HG02852 (cell line): ENCODE results near the gene PRKCI.
"Not testable (repeated sequence)": the region's sequence is repeated elsewhere in the genome, so short reads cannot be mapped to it uniquely, and the experiment has no call there.

ENCODE experiments used
- ATAC-seq: cut with Tn5 transposase; IDR thresholded peaks from one replicate; pipeline ENCODE4 v1.9.1; 2021; ENCODE audit warnings: mild to moderate bottlenecking, moderate library complexity; ENCODE audit not compliant: unreplicated experiment

The PRKCI gene

DNA sequence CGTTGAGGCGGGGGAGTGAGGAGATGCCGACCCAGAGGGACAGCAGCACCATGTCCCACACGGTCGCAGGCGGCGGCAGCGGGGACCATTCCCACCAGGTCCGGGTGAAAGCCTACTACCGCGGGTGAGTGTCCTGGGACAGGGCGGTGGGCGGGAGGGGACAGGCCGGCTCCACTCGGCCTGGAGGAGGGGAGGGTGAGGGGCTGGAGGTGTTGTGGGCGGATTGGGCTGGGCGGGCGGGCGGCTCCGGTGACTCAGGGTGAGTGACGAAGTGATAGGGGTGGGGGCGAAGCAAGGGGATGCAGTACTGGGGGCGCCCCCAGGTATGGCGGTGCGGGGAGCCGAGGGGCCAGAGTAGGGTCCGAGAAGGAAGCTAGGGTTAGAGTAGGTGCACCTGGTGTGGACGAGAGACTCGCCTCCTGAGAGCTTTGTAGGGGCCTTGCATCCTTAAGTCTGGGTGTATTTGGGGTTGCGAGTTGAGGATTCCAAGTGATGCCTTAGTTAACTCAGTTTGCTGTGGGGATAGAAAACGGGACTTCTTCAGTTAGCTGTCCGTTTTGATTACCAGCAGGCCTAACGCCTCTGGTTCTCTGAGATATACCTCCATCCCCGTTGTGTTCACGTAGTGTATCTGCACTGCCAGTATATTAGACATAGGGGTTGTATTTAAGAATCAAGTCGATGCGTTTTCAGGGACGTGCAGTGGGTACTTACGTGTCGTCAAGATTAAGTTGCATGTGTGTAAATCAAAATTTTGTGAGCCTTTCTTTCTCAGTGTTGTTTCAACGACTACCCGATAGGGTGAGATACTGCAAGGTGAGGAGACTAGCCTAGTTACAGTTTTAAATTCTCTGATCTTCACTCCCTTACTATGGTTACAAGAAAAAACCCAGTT, 670 bp downstream of the PRKCI start:
- ATAC-seq = peak; percentile 36

DNA sequence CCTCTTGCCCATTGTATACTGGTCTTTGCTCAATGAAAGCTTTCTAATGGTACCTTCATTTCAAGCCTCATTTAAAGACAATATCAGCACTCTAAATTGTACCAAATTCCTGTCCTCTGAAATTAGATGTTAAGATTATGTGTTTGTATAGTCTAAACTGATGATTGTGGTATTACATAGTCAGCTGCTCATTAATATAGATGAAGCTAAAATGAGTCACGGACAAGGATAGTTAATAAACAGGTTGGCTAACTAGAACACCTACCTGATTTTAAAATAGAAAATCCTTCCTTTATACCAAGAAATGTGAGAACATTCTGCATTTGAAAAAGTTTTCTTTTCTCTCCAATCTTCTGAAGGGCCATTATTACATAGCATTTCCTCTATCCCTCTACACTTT, 2.9 kb downstream of the PRKCI start:
- ATAC-seq = no peak

DNA sequence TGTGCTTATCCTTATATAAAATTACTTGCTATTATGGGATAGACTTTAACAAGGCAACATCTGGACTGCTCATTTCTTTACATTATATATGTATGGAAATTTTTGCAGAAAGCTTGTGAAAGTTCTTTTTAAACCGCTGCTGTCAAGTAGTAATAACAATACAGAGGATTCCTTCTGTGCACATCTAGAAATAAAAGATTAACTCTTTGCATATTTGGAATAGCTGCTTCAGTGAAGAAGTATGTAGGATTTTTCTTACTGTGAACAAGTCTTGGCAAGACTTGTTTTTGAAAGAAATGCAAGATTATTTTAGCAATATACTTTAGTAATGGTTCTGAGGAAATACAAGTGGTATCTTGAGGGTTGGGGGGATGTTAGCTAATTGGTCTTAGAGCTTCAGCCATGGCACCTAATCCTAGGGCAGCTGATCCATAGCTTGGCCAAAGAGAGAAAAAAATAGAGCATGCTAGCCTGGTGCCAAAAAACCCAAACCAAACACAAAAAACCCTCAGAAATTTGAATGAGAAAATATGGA, 4.3 kb downstream of the PRKCI start:
- no peak for ATAC-seq

- ATAC-seq = no peak
These were observed 6.0 kb downstream of the PRKCI start for GRCh38 chr3:170228093-170228766.

- ATAC-seq = no peak
These were observed 10.0 kb downstream of the PRKCI start for GRCh38 chr3:170232266-170232665.

DNA sequence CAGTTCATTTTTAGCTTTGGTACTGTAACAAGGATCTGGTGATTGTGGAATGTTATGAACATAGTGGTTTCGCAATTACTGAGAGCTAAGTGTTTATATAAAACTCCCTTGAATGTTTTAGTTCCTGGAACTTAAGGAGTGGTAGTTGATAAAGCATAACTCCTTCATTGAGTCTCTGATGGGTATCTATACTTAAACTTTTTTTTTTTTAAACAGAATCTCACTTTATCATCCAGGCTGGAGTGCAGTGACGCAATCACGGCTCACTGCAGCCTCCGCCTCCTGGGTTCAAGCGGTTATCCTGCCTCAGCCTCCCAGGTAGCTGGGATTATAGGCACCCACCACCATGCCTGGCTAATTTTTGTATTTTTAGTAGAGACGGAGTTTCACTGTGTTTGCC, 11.3 kb downstream of the PRKCI start:
- ATAC-seq = no peak

DNA sequence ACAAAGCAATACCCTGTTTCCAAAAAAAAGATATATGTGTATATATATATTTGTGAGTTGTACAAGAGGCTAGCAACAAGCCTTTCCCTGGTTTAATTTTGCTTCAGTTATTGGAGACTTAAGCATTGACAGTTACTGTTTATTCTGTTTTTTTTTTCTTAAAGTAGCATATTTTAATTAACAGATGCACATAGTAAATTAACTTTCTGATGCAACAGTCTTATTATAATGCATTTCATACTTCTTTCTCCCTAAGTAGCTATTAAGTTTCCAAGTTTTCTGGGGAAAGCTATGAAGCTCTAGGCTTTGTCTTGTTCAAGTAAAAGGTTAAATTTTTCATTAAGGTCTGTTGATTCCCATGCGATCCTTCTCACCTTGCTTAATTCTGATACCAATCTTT, 17.9 kb downstream of the PRKCI start:
- ATAC-seq = no peak

DNA sequence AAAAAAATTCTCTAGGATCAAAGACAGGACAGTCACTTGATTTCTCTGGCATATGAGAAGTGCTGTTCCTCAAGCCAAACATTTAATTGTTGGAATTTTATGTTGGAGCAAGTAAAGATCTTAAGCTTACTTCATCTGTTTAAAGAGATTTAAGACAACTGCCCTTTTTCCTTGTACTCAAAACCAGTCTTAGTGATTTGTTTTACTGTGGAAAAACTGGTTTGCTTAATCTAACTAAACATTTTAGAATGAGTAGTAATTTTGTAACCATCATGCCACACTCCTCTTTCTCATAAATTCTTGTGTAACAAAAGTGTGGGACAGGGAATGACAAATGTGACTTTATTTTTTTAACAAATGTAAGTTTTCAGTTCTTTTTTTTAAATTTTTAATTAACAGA, 18.4 kb downstream of the PRKCI start:
- no peak for ATAC-seq

- no peak for ATAC-seq
These were observed 22.4 kb downstream of the PRKCI start for GRCh38 chr3:170244576-170244975.

- ATAC-seq = peak; percentile 20
These were observed 25.7 kb downstream of the PRKCI start for GRCh38 chr3:170247875-170248274.

- no peak for ATAC-seq
These were observed 34.4 kb downstream of the PRKCI start for GRCh38 chr3:170256597-170256996.

DNA sequence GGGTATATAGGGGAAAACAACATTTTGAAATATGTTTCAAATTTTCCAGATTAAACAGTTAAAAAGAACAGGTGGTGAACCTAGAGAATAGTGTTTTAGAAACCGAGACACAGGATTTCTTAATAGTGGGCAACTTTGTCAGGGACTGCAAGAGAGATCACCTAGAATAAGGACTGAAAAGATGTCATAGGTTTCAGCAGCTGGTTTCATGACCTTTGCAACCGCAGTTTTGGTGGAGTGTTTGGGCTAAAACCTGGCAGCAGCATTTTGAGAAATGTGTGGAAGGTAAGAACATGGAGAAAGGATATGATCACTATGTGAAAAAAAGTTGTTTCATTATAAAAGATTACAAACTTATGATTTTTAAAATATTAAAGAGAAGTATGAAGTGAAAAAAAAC, 34.9 kb downstream of the PRKCI start:
- ATAC-seq = peak; percentile 61

DNA sequence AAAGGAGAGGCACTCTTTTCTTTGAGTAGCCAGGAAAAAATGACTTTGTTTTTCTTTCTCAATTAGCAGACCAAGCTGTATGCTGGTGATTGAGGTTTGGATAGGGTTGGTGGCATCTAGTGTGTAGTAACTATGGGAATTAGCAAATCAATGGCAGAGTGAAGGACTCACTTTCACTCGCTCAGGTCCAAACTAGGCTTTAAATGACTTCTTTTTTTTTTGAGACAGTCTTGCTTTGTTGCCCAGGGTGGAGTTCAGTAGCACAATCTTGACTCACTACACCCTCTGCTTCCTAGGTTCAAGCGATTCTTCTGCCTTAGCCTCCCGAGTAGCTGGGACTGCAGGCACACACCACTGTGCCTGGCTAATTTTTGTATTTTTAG, 35.9 kb downstream of the PRKCI start:
- peak; percentile 15 for ATAC-seq

GRCh38 chr3:170259907-170260306, 37.7 kb downstream of the PRKCI start:
- no peak for ATAC-seq

GRCh38 chr3:170267793-170268192, 45.6 kb downstream of the PRKCI start:
- ATAC-seq = no peak

GRCh38 chr3:170269673-170270254, 47.5 kb downstream of the PRKCI start:
- ATAC-seq = not testable (repeated sequence)

DNA sequence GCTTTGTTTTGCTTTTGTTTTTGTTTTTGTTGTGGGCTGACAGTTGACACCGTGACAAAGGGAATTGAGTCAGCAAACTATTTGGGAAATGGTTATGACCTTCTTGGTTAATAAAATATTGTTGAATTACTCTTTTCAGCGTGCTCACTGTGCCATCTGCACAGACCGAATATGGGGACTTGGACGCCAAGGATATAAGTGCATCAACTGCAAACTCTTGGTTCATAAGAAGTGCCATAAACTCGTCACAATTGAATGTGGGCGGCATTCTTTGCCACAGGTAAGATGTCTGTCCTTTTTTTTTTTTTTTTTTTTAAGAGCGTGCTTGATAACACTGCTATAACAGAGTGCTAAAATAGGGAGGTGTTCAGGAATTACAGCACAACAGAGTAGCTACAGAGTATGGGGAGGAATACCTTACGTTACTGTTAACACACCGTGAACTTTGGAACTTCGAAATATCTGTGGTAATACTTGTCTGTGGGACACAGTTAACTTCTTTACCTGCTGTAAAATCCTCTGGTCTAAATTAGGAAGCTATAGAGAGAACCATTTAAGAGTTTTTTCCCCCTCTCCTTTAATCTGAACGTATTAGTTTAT, 48.2 kb downstream of the PRKCI start:
- ATAC-seq = no peak

DNA sequence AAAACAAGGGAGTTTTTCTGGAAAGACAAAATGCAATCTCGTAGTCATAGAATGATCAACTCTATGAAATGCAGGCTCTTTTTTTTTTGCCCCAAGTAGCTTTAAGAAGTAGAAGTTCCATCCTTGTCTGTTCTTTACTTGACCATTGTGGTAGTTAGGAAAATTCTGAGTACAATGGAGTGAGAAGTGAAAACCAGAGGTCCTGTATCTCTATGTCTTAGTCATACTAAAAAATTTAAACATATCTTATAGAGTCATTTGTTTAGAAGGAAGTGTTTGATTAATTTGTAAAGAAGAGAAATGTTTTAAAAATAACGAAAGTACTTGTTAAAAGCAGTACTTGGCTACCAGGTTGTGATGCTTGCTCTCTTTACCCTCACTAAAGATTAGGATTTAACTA, 52.4 kb downstream of the PRKCI start:
- peak; percentile 47 for ATAC-seq

- no peak for ATAC-seq
These were observed 53.6 kb downstream of the PRKCI start for GRCh38 chr3:170275832-170276231.

- ATAC-seq = not testable (repeated sequence)
These were observed 55.1 kb downstream of the PRKCI start for GRCh38 chr3:170277311-170277710.
